HepG2 (cell line): ENCODE measurements around the gene CTSW. TPM values are rescaled to one million over a fixed set of nuclear protein-coding genes. Genes with fewer than 3 reads are reported as not detected.

Source experiments
- CC2D1A ChIP-seq: sonication (generic); formaldehyde crosslinking; IDR thresholded peaks from 2 replicates; pipeline ENCODE4 v1.8.1; 2023; ENCODE audit warnings: mild to moderate bottlenecking, missing genetic modification reagents
- GTF3A ChIP-seq: sonication (generic); formaldehyde crosslinking; conservative IDR thresholded peaks from 2 replicates; pipeline ENCODE4 v1.4.0; 2020; ENCODE audit warnings: mild to moderate bottlenecking, missing genetic modification reagents
- KDM5A ChIP-seq: fragments of 200-600 bp; sonication (generic); IDR thresholded peaks from 2 replicates; pipeline ENCODE4 v1.7.0; 2018; ENCODE audit warnings: antibody characterized with exemption, mild to moderate bottlenecking, low read length, borderline replicate concordance
- RFXANK ChIP-seq: IDR thresholded peaks from 2 replicates; pipeline ENCODE4 v1.6.1; 2016
- ZBTB42 ChIP-seq: sonication (generic); formaldehyde crosslinking; IDR thresholded peaks from 2 replicates; pipeline ENCODE4 v1.5.0; 2020; ENCODE audit warnings: mild to moderate bottlenecking, missing genetic modification reagents
- ZEB1 ChIP-seq: IDR thresholded peaks from 2 replicates; pipeline ENCODE4 v1.6.1; 2012; ENCODE audit warnings: mild to moderate bottlenecking, low read depth, inconsistent platforms; ENCODE audit not compliant: insufficient replicate concordance
- ZFP82 ChIP-seq: sonication (generic); formaldehyde crosslinking; IDR thresholded peaks from 2 replicates; pipeline ENCODE4 v1.5.1; 2020; ENCODE audit warnings: mild to moderate bottlenecking, missing genetic modification reagents, borderline replicate concordance
- ZNF44 ChIP-seq: sonication (generic); formaldehyde crosslinking; IDR thresholded peaks from 2 replicates; pipeline ENCODE4 v1.5.1; 2020; ENCODE audit warnings: mild to moderate bottlenecking, missing genetic modification reagents
- ZNF547 ChIP-seq: sonication (generic); formaldehyde crosslinking; IDR thresholded peaks from 2 replicates; pipeline ENCODE4 v1.5.1; 2020; ENCODE audit warnings: mild to moderate bottlenecking, missing genetic modification reagents
- ZNF556 ChIP-seq: sonication (generic); formaldehyde crosslinking; IDR thresholded peaks from 2 replicates; pipeline ENCODE4 v1.4.0; 2020; ENCODE audit warnings: mild to moderate bottlenecking, missing genetic modification reagents, borderline replicate concordance
- ZNF879 ChIP-seq: sonication (generic); formaldehyde crosslinking; IDR thresholded peaks from 2 replicates; pipeline ENCODE4 v1.8.1; 2023; ENCODE audit warnings: missing genetic modification reagents
- polyA plus RNA-seq, 8 experiments: library from polyadenylated mRNA; depleted of rRNA in 3 of 8; stranded (reverse) in 7 of 8; unstranded in 1 of 8; fragments of >200 nt; fragmentation: Illumina TruSeq in 4 of 8; extraction: Trizol in 4 of 8; gene quantifications; 2 replicates each; pipeline versions ENCODE4 v1.2.1 to v1.2.3, GENCODE V29; 2011 to 2016; ENCODE audit warnings: low read depth in 4 of 8, missing spikeins in 1 of 8, mixed read lengths in 1 of 8; ENCODE audit not compliant: insufficient read depth in 1 of 8
- total RNA-seq, 5 experiments: library from RNA; depleted of rRNA; stranded (reverse); fragments of >200 nt; fragmentation: Illumina TruSeq; extraction: Trizol; gene quantifications; 2 replicates each; pipeline ENCODE4 v1.2.3, GENCODE V29; 2016; ENCODE audit warnings: low read depth in 1 of 5
- TF ChIP-seq, protein P1 (sequence below): IDR thresholded peaks from 2 replicates; pipeline ENCODE4 v1.6.1; 2016; ENCODE audit warnings: mild to moderate bottlenecking
- TF ChIP-seq, protein P2 (sequence below): sonication (generic); formaldehyde crosslinking; IDR thresholded peaks from 2 replicates; pipeline ENCODE4 v1.4.0; 2020; ENCODE audit warnings: missing genetic modification reagents, mild to moderate bottlenecking, borderline replicate concordance
- TF ChIP-seq, protein P3 (sequence below): sonication (generic); formaldehyde crosslinking; conservative IDR thresholded peaks from 2 replicates; pipeline ENCODE4 v1.4.0; 2020; ENCODE audit warnings: missing genetic modification reagents
- TF ChIP-seq, protein P4 (sequence below): sonication (generic); formaldehyde crosslinking; IDR thresholded peaks from 2 replicates; pipeline ENCODE4 v1.4.0; 2020; ENCODE audit warnings: low read depth, missing genetic modification reagents
- TF ChIP-seq, protein P5 (sequence below): IDR thresholded peaks from 2 replicates; pipeline ENCODE4 v1.6.1; 2016; ENCODE audit warnings: missing biosample characterization, missing genetic modification reagents, low read depth
- TF ChIP-seq, protein P6 (sequence below): IDR thresholded peaks from 2 replicates; pipeline ENCODE4 v1.6.1; 2016; ENCODE audit warnings: missing genetic modification reagents, missing compliant biosample characterization

The CTSW gene
- total and polyA plus RNA-seq, 2 of the 13 experiments (the other 11 are each of a cell fraction or from before 2014, with no cell fraction given) = 0.09 TPM; not detected in 1

DNA sequence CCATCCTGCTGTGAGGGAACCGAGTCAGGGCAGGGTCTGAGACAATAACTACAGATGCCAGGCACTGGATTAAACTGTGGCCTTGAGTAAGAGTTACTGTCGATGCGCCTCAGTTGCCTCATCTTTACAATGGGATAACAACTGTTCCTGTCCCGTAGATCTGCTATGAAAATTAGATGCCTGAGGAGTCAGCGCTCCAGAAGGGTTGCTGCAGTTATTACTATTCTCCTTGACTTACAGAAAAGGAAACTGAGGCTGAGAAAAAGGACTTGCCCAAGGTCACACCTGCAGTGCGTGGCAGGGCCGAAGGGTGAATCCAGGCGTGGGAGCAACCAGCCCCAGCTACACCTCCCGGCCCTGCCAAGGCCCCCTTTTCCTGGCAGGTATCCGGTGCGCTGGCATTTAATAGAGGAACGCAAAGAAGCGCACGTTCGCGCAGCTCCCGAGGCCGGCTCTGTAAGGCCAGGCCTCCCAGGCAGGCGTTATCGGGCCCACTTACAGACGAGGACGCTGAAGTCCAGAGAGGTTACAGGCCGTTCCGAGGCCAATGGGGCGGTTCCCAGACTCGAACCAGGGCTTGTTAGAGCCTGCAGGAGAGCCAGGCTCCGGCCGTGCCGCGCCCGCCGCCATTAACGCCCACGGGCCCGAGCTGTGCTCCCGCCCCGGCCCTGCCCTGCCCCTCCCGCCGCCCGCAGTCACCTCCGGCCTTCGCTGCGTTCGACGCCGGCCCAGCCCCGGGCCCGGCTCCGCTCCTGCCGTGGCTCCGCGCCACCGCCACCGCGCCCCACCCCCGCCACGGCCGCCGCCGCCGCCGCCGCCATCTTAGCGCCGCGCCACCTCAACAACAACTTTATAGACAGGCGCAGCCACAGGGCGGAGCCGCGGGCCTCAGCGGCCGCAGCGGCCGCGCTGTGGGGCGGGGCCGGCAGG, 38.8 kb downstream of the CTSW start, which contains the start of gene C11orf68 (continued):
- TF ChIP-seq ZFP82 (CRISPR knock-in tag) (0 out of 2 replicates have a peak, but pooled peaks have one; percentile 14), ZNF556 (CRISPR knock-in tag) (no peak), GTF3A (no peak), RFXANK (CRISPR knock-in tag) (no peak), CC2D1A (CRISPR knock-in tag) (no peak), ZNF44 (CRISPR knock-in tag) (no peak), ZBTB42 (CRISPR knock-in tag) (no peak), ZEB1 (no peak), ZNF879 (CRISPR knock-in tag) (no peak), KDM5A (peak; percentile 36; the same call in 1 of the 2 replicates), ZNF547 (CRISPR knock-in tag) (0 out of 2 replicates have a peak, but pooled peaks have one; percentile 13)
- TF ChIP-seq, protein P1, sequence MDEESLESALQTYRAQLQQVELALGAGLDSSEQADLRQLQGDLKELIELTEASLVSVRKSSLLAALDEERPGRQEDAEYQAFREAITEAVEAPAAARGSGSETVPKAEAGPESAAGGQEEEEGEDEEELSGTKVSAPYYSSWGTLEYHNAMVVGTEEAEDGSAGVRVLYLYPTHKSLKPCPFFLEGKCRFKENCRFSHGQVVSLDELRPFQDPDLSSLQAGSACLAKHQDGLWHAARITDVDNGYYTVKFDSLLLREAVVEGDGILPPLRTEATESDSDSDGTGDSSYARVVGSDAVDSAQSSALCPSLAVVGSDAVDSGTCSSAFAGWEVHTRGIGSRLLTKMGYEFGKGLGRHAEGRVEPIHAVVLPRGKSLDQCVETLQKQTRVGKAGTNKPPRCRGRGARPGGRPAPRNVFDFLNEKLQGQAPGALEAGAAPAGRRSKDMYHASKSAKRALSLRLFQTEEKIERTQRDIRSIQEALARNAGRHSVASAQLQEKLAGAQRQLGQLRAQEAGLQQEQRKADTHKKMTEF (CRISPR knock-in tag) = peak; percentile 8; the same call in 1 of the 2 replicates
- TF ChIP-seq, protein P2, sequence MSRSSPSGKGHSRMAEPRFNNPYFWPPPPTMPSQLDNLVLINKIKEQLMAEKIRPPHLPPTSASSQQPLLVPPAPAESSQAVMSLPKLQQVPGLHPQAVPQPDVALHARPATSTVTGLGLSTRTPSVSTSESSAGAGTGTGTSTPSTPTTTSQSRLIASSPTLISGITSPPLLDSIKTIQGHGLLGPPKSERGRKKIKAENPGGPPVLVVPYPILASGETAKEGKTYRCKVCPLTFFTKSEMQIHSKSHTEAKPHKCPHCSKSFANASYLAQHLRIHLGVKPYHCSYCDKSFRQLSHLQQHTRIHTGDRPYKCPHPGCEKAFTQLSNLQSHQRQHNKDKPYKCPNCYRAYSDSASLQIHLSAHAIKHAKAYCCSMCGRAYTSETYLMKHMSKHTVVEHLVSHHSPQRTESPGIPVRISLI = no peak
- TF ChIP-seq, protein P3, sequence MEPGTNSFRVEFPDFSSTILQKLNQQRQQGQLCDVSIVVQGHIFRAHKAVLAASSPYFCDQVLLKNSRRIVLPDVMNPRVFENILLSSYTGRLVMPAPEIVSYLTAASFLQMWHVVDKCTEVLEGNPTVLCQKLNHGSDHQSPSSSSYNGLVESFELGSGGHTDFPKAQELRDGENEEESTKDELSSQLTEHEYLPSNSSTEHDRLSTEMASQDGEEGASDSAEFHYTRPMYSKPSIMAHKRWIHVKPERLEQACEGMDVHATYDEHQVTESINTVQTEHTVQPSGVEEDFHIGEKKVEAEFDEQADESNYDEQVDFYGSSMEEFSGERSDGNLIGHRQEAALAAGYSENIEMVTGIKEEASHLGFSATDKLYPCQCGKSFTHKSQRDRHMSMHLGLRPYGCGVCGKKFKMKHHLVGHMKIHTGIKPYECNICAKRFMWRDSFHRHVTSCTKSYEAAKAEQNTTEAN (CRISPR knock-in tag) = no peak
- TF ChIP-seq, protein P4, sequence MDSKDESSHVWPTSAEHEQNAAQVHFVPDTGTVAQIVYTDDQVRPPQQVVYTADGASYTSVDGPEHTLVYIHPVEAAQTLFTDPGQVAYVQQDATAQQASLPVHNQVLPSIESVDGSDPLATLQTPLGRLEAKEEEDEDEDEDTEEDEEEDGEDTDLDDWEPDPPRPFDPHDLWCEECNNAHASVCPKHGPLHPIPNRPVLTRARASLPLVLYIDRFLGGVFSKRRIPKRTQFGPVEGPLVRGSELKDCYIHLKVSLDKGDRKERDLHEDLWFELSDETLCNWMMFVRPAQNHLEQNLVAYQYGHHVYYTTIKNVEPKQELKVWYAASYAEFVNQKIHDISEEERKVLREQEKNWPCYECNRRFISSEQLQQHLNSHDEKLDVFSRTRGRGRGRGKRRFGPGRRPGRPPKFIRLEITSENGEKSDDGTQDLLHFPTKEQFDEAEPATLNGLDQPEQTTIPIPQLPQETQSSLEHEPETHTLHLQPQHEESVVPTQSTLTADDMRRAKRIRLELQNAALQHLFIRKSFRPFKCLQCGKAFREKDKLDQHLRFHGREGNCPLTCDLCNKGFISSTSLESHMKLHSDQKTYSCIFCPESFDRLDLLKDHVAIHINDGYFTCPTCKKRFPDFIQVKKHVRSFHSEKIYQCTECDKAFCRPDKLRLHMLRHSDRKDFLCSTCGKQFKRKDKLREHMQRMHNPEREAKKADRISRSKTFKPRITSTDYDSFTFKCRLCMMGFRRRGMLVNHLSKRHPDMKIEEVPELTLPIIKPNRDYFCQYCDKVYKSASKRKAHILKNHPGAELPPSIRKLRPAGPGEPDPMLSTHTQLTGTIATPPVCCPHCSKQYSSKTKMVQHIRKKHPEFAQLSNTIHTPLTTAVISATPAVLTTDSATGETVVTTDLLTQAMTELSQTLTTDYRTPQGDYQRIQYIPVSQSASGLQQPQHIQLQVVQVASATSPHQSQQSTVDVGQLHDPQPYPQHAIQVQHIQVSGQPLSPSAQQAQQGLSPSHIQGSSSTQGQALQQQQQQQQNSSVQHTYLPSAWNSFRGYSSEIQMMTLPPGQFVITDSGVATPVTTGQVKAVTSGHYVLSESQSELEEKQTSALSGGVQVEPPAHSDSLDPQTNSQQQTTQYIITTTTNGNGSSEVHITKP (CRISPR knock-in tag) = no peak
- TF ChIP-seq, protein P5, sequence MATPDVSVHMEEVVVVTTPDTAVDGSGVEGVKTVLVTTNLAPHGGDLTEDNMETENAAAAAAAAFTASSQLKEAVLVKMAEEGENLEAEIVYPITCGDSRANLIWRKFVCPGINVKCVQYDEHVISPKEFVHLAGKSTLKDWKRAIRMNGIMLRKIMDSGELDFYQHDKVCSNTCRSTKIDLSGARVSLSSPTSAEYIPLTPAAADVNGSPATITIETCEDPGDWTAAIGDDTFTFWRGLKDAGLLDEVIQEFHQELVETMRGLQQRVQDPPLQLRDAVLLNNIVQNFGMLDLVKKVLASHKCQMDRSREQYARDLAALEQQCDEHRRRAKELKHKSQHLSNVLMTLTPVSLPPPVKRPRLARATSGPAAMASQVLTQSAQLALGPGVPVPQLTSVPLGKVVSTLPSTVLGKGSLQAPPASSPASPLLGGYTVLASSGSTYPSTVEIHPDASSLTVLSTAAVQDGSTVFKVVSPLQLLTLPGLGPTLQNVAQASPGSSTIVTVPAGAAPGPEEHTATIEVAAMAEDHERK = no peak
- TF ChIP-seq, protein P6, sequence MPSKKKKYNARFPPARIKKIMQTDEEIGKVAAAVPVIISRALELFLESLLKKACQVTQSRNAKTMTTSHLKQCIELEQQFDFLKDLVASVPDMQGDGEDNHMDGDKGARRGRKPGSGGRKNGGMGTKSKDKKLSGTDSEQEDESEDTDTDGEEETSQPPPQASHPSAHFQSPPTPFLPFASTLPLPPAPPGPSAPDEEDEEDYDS (CRISPR knock-in tag) = peak; percentile 85; the same call in 1 of the 2 replicates
